Hepatic stellate cell (primary cell): ENCODE results near the gene IGFBP7.
"Not testable (repeated sequence)": the region's sequence is repeated elsewhere in the genome, so short reads cannot be mapped to it uniquely, and the experiment has no call there.

Experiments
- DNase-seq: peaks from one replicate; pipeline ENCODE4 v3.0.0; 2011; ENCODE audit warnings: low spot score

Gene IGFBP7

GRCh38 chr4:57073559-57073958 is 36.6 kb downstream of the IGFBP7 start:
- DNase-seq, result no peak

- no peak for DNase-seq
Measured at GRCh38 chr4:57071326-57071725, 38.9 kb downstream of the IGFBP7 start.

GRCh38 chr4:57070461-57070860 is 39.7 kb downstream of the IGFBP7 start:
- DNase-seq, result no peak

- DNase-seq, result no peak
Measured at GRCh38 chr4:57068237-57068981, 41.8 kb downstream of the IGFBP7 start.

GRCh38 chr4:57065730-57066482 is 44.3 kb downstream of the IGFBP7 start:
- no peak for DNase-seq

GRCh38 chr4:57064811-57065711 is 45.1 kb downstream of the IGFBP7 start:
- peak; percentile 64 for DNase-seq

GRCh38 chr4:57064120-57064519 is 46.1 kb downstream of the IGFBP7 start:
- no peak for DNase-seq

GRCh38 chr4:57063518-57063917 is 46.7 kb downstream of the IGFBP7 start:
- DNase-seq, result no peak

- DNase-seq, result peak; percentile 47
Measured at GRCh38 chr4:57061395-57061794, 48.8 kb downstream of the IGFBP7 start.

GRCh38 chr4:57060717-57061067 is 49.5 kb downstream of the IGFBP7 start:
- not testable (repeated sequence) for DNase-seq

- no peak for DNase-seq
Measured at GRCh38 chr4:57059890-57060716, 50.1 kb downstream of the IGFBP7 start.

- DNase-seq, result no peak
Measured at GRCh38 chr4:57055886-57056285, 54.3 kb downstream of the IGFBP7 start.

- DNase-seq, result no peak
Measured at GRCh38 chr4:57053508-57053907, 56.7 kb downstream of the IGFBP7 start.

- DNase-seq, result no peak
Measured at GRCh38 chr4:57051524-57051923, 58.7 kb downstream of the IGFBP7 start.

GRCh38 chr4:57051095-57051494 is 59.1 kb downstream of the IGFBP7 start:
- no peak for DNase-seq

GRCh38 chr4:57048590-57049304 is 61.4 kb downstream of the IGFBP7 start:
- no peak for DNase-seq

GRCh38 chr4:57047046-57047445 is 63.1 kb downstream of the IGFBP7 start:
- DNase-seq, result not testable (repeated sequence)

GRCh38 chr4:57044996-57045395 is 65.2 kb downstream of the IGFBP7 start:
- DNase-seq, result no peak

- no peak for DNase-seq
Measured at GRCh38 chr4:57044279-57044678, 65.9 kb downstream of the IGFBP7 start.

GRCh38 chr4:57043347-57044251 is 66.6 kb downstream of the IGFBP7 start:
- no peak for DNase-seq
